ENCODE measurements around the gene TMEM239.

The TMEM239 gene

GRCh38 chr20:2866236-2866635 lies 50.1 kb downstream of the TMEM239 start:
- H3K36me3 ChIP-seq (ENCODE audit: insufficient read depth): no peaks in the 10 kb centered on the region
- TF ChIP-seq CTCF (conservative IDR thresholded peaks at IDR 0.05; ENCODE audit: low read depth, low read length): no peak
- H3K27ac ChIP-seq: no peak overlapping the region
- no peak overlapping the region for H3K4me2 ChIP-seq
- no peak overlapping the region for H3K4me3 ChIP-seq (IDR thresholded peaks at IDR 0.05; ENCODE audit: insufficient read depth, low read depth, low read length)
- H3K27me3 ChIP-seq (ENCODE audit: insufficient read depth, low read depth): no peaks in the 10 kb centered on the region
- no peaks in the 10 kb centered on the region for H4K20me1 ChIP-seq (ENCODE audit: insufficient read depth)
- no peak overlapping the region for H3K9ac ChIP-seq
- no peaks in the 10 kb centered on the region for H3K4me1 ChIP-seq (ENCODE audit: low read depth, poor library complexity, severe bottlenecking)
- no peak overlapping the region for H2AFZ ChIP-seq (ENCODE audit: low read depth)
- H3K79me2 ChIP-seq (ENCODE audit: insufficient read depth, low read depth): no peaks in the 10 kb centered on the region

- Histone ChIP-seq H2AFZ (ENCODE audit: low read depth) (no peak overlapping the region), H3K27ac (no peak overlapping the region), H3K4me2 (no peak overlapping the region), H3K79me2 (ENCODE audit: insufficient read depth, low read depth) (no peaks in the 10 kb centered on the region), H3K27me3 (ENCODE audit: insufficient read depth, low read depth) (no peaks in the 10 kb centered on the region), H3K4me1 (ENCODE audit: low read depth, poor library complexity, severe bottlenecking) (no peaks in the 10 kb centered on the region), H3K9ac (no peak overlapping the region), H3K36me3 (ENCODE audit: insufficient read depth) (no peaks in the 10 kb centered on the region), H3K4me3 (IDR thresholded peaks at IDR 0.05; ENCODE audit: insufficient read depth, low read depth, low read length) (no peak overlapping the region), H4K20me1 (ENCODE audit: insufficient read depth) (no peaks in the 10 kb centered on the region)
- TF ChIP-seq CTCF (conservative IDR thresholded peaks at IDR 0.05; ENCODE audit: low read depth, low read length): no peak
Measured at GRCh38 chr20:2867081-2867864, 51.1 kb downstream of the TMEM239 start.
